NCI-H146 treated with DMSO at 0.1 percent for 48 hours (cell line): Measurements from ENCODE around the gene PALM3.

Experiments
- DNase-seq: peaks from one replicate; lab custom pipeline; 2025; ENCODE audit not compliant: unreplicated experiment; lab: John Stamatoyannopoulos, UW

Gene PALM3

GRCh38 chr19:14061751-14062557 is at the start of gene PALM3:
PALM3 (minus strand) TSS chr19:14062076; CDS start chr19:14061980, 96 bp downstream.
- no peak for DNase-seq

GRCh38 chr19:14111486-14111885 is 49.6 kb upstream of the PALM3 start:
- no peak for DNase-seq

GRCh38 chr19:14110650-14111049 is 48.8 kb upstream of the PALM3 start:
- no peak for DNase-seq

GRCh38 chr19:14107581-14108461 is 45.9 kb upstream of the PALM3 start:
- DNase-seq, result no peak

GRCh38 chr19:14106840-14107239 is 45.0 kb upstream of the PALM3 start:
- no peak for DNase-seq

- no peak for DNase-seq
Observed at GRCh38 chr19:14105680-14106079, 43.8 kb upstream of the PALM3 start.

- DNase-seq, result no peak
Observed at GRCh38 chr19:14103310-14103709, 41.4 kb upstream of the PALM3 start.

GRCh38 chr19:14102756-14103155 is 40.9 kb upstream of the PALM3 start:
- DNase-seq, result no peak

- DNase-seq, result no peak
Observed at GRCh38 chr19:14102102-14102696, 40.3 kb upstream of the PALM3 start.

GRCh38 chr19:14101003-14101545 is 39.2 kb upstream of the PALM3 start:
- DNase-seq, result no peak

GRCh38 chr19:14097532-14098151 is 35.8 kb upstream of the PALM3 start:
- DNase-seq, result no peak

- no peak for DNase-seq
Observed at GRCh38 chr19:14096272-14096992, 34.6 kb upstream of the PALM3 start.

- no peak for DNase-seq
Observed at GRCh38 chr19:14094854-14095253, 33.0 kb upstream of the PALM3 start.

- DNase-seq, result no peak
Observed at GRCh38 chr19:14093117-14093823, 31.4 kb upstream of the PALM3 start.

GRCh38 chr19:14091813-14092462 is 30.1 kb upstream of the PALM3 start:
- no peak for DNase-seq

- DNase-seq, result peak; percentile 73
Observed at GRCh38 chr19:14091081-14091812, 29.4 kb upstream of the PALM3 start.

- peak; percentile 73 for DNase-seq
Observed at GRCh38 chr19:14090509-14091080, 28.7 kb upstream of the PALM3 start, which contains the start of gene SAMD1. SAMD1 (minus strand) TSS chr19:14090751.
